ENCODE data around the gene CDH23. TPM values are rescaled to one million over a fixed set of nuclear protein-coding genes. Genes with fewer than 3 reads are reported as not detected.

The CDH23 gene
- total and polyA plus RNA-seq, 9 of the 15 experiments (the other 6 are each of a cell fraction or from before 2014, with no cell fraction given), result 0.18 to 1.2 (median 0.47) TPM

GRCh38 chr10:71748671-71749191 lies 352.0 kb downstream of the CDH23 start (continued):
- TF ChIP-seq ESRRA (IDR thresholded peaks at IDR 0.05; ENCODE audit: borderline replicate concordance, low read depth), result peak; percentile 74; the same call in 1 of the 2 replicates
- no peak for TF ChIP-seq ZKSCAN1 (IDR thresholded peaks at IDR 0.05; ENCODE audit: low read depth, low read length)
- no peak for TF ChIP-seq FOSL1 (tag; conservative IDR thresholded peaks at IDR 0.05)
- no peak for TF ChIP-seq ZNF778 (CRISPR knock-in tag; IDR thresholded peaks at IDR 0.05)
- TF ChIP-seq ARID2 (IDR thresholded peaks at IDR 0.05), result no peak
- TF ChIP-seq EP300 (IDR thresholded peaks at IDR 0.05; ENCODE audit: low read length), result peak; percentile 16; the same call in 1 of the 2 replicates
- TF ChIP-seq ZNF696 (CRISPR knock-in tag; conservative IDR thresholded peaks at IDR 0.05), result no peak
- no peak for TF ChIP-seq HNRNPH1 (optimal IDR thresholded peaks at IDR 0.05; ENCODE audit: low read depth, low read length)
- TF ChIP-seq HDAC2 (IDR thresholded peaks at IDR 0.05), result no peak
- TF ChIP-seq MYC (IDR thresholded peaks at IDR 0.05; ENCODE audit: low read depth, low read length), result peak; percentile 23; the same call in 1 of the 2 replicates
- no peak for TF ChIP-seq MYC (CRISPR knock-in tag; IDR thresholded peaks at IDR 0.05; ENCODE audit: borderline replicate concordance, low read depth)
- TF ChIP-seq FUS (optimal IDR thresholded peaks at IDR 0.05; ENCODE audit: low read depth, low read length), result no peak
- TF ChIP-seq ZNF592 (IDR thresholded peaks at IDR 0.05), result peak; percentile 56; the same call in 1 of the 2 replicates
- TF ChIP-seq NBN (IDR thresholded peaks at IDR 0.05; ENCODE audit: low read depth), result no peak
- no peak for TF ChIP-seq ZC3H11A (IDR thresholded peaks at IDR 0.05; ENCODE audit: low read depth, low read length)
- no peak for TF ChIP-seq NFIX (CRISPR knock-in tag; IDR thresholded peaks at IDR 0.05; ENCODE audit: low read depth)
- no peak for TF ChIP-seq DNMT1 (IDR thresholded peaks at IDR 0.05)
- TF ChIP-seq SMC3 (conservative IDR thresholded peaks at IDR 0.05; ENCODE audit: insufficient read depth, low read depth, low read length), result no peak
- TF ChIP-seq, protein P1, sequence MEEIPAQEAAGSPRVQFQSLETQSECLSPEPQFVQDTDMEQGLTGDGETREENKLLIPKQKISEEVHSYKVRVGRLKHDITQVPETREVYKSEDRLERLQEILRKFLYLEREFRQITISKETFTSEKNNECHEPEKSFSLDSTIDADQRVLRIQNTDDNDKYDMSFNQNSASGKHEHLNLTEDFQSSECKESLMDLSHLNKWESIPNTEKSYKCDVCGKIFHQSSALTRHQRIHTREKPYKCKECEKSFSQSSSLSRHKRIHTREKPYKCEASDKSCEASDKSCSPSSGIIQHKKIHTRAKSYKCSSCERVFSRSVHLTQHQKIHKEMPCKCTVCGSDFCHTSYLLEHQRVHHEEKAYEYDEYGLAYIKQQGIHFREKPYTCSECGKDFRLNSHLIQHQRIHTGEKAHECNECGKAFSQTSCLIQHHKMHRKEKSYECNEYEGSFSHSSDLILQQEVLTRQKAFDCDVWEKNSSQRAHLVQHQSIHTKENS (CRISPR knock-in tag; IDR thresholded peaks at IDR 0.05), result no peak
- TF ChIP-seq ETS2 (tag; IDR thresholded peaks at IDR 0.05; ENCODE audit: borderline replicate concordance, poor library complexity, severe bottlenecking), result no peak
- TF ChIP-seq CBX3 (IDR thresholded peaks at IDR 0.05; ENCODE audit: borderline replicate concordance in 1 of 2, low read length in 2 of 2), result no peak
- no peak for TF ChIP-seq XRCC4 (IDR thresholded peaks at IDR 0.05; ENCODE audit: extremely low read depth, insufficient read depth, insufficient read length)
- TF ChIP-seq KDM5B (IDR thresholded peaks at IDR 0.05; ENCODE audit: insufficient replicate concordance, low read depth, low read length), result no peak
- TF ChIP-seq ZNF444 (CRISPR knock-in tag; IDR thresholded peaks at IDR 0.05), result 0 out of 2 replicates have a peak, but pooled peaks have one; percentile 4
- 0 out of 2 replicates have a peak, but pooled peaks have one; percentile 24 for TF ChIP-seq NFRKB (IDR thresholded peaks at IDR 0.05; ENCODE audit: low read depth)
